ENCODE data around the gene RNU7-1.

Gene RNU7-1

DNA sequence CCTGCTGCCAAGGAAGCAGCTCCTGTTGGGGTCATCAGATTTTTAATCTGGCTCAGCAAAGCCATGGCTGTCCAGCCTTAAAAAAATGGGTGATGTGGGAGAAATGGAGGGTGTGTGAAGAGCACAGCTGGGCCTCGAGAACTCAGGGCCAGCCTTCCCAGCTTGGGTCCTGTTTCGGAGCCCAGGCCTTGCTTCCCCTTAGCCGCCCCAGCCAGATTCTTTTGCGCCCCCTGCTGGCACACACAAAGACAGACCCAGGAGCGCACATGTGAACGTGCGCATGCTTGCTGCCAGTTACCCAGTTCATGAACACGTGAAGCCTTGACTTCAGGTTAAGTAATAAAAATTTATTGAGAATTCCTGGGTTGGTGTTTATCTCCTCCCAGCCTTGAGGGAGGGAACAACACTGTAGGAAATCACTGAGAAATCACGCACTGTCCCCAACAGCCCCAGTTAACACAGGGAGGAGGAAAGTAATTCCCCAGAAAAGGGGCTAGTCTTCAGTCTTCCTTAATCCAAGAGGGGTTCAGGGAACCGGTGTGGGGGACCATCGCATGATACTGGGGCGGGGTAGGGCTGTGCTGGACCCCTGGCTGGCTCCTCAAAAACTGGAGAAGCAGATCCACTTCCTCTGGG is 21.5 kb downstream of the RNU7-1 start:
- peak; percentile 87 for DNase-seq (ENCODE audit: low spot score)

DNA sequence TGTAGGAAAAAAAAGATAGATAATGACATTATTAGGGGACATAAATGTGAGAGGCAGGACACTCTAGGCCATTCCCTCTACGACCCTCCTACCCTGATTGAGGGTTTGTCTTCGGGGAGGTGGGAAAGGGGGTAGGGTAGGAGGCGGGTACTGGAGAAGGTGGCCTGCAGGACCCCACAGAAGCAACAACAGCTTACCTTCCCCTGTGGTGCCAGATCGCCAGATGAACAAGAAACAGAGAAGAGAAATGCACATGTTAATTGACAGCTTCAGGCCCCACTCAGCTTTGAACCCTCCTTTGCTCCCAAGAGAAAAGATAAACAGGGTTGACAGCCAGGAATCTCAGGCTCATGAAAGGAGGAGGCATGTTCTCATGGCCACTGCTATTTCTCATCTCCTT is 22.1 kb downstream of the RNU7-1 start:
- no peak for DNase-seq (ENCODE audit: low spot score)

DNA sequence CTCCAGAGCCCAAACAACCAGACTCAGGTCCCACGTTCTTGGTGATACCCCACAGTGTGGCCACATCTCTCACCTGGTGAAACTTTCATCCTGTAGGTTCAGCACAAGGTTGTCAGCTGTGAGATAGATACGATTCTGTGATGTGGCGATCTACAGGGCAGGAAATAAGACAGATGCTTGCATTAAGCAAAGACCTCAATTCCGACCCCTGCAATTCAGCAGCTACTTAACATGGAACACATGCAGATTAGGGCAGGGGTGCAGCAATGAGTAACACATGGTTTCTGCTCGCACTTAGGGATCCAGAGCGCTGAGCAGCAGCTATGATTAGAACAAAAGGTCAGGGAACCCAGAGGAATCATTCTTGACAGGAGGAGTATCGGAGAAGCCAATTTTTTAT is 22.7 kb downstream of the RNU7-1 start:
- DNase-seq (ENCODE audit: low spot score) = no peak

DNA sequence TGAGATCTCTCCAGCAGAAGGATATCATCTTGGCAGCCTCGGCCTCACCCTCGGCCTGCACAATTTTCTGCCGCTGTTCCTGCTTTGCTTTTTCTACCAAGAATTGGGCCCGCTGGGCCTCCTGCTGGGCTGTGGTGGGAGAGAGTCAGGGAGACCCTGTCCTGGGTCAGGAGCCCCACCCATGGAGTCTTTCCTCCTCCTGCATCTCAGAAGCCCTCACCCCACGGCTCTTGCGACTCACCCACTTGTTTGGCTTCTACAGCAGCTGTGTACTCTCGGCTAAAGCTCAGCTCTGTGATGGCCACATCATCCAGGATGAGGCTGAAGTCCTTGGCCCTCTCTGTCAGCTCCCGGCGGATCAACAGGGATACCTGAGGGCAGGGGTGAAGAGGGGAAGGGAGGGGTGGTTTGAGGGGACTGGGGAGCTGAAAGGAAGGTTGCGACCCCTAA is 24.1 kb downstream of the RNU7-1 start:
- DNase-seq (ENCODE audit: low spot score) = no peak

DNA sequence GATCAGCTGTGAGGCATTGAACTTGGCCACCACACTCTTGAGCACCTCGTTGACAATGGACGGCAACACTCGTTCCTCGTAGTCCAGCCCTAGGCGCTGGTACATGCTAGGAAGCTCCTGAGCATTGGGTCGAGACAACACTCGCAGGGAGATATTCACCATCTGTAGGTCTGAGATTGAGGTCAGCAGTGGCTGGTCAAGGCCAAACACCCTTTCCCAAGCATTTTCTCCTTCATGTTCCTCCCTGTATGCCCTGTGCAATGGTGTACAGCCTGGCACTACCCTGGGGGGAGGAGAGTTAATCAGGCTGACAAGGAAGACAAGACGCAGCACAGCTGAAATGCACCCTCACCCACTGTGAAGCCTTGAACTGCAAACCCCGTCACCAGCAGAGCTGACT is 24.8 kb downstream of the RNU7-1 start:
- DNase-seq (ENCODE audit: low spot score) = no peak

DNA sequence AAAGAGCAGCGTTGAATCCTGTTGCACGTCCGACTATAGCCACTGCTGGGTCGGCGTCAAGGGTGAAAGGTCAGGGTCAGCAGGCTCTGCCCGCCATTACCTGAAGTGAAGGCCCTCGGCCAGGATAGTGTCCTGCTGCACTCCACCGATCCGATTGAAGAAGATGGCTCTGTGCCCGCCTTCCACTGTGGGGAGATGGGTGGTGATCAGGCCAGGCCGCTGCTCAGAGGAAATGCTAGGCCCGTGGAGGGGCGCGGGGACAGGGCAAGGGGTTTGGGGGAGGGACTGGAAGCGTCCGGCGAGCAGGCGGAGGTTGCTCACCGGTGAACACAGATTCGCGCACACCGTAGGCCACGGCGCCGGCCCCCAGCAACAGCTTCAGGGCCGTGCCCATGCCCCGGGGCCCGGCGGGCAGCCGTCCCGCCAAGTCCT is 26.5 kb downstream of the RNU7-1 start:
- DNase-seq (ENCODE audit: low spot score) = no peak

DNA sequence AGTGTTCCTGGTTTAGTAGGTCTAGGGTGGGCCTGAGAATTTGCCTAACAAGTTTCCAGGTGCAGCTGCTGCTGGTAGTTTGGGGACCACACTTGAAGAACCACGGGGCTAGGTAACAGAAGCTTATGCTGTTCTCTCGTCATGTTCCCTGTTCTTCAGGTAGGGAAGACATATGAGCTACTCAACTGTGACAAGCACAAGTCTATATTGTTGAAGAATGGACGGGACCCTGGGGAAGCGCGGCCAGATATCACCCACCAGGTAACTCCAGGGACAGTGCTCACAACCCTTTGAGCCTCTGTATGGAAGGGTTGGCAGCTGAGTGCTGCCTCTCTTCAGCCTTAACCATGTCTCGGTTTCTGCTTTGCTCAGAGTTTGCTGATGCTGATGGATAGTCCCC is 30.6 kb downstream of the RNU7-1 start:
- DNase-seq (ENCODE audit: low spot score) = no peak

DNA sequence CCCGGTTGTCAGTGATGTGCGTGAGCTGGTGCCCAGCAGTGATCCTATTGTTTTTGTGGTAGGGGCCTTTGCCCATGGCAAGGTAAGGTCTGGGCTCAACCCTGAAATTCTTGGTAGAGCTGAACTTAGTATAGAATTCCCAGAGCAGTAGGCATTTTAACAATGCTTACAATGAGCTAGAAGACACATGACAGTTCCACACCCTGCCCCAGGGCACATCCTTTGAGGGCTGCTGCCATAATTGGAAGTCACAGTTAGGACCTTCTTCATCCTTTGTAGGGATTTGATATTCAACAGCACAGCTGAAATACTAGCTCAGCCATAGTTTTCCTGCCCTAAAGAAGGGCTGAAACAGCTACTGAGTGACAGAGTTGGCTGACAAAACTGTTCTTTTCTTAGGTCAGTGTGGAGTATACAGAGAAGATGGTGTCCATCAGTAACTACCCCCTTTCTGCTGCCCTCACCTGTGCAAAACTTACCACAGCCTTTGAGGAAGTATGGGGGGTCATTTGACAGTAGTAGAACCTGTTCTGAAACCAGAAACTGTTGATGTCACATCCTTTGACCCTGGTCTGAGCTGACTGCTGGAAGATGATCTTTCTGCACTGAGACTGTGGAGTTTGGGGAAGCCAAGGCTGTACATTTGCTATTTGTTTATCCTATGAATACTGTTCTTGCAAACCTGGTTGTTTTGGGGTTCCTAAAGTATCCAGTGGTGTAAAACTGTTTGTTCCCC is 31.8 kb downstream of the RNU7-1 start:
- no peak for DNase-seq (ENCODE audit: low spot score)

DNA sequence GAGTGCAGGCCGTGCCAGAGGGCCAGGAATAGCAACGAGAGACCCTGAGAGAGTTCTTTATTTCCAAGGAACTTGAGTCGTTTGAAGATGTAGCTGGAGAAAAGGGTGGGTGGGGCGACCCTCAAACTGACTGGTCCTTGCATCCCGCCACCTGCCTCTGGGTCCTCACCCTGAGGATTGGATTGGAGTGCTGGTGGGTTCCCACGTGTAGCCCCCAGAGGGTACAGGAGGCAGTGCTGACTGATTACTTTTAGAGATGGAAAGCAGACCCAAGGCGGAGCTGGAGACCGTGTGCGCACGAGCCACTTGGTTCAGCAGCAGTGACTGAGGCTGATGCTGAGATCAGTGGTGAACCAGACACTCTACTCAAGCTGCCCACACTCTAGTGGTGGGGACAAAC is 34.0 kb downstream of the RNU7-1 start:
- DNase-seq (ENCODE audit: low spot score) = no peak

DNA sequence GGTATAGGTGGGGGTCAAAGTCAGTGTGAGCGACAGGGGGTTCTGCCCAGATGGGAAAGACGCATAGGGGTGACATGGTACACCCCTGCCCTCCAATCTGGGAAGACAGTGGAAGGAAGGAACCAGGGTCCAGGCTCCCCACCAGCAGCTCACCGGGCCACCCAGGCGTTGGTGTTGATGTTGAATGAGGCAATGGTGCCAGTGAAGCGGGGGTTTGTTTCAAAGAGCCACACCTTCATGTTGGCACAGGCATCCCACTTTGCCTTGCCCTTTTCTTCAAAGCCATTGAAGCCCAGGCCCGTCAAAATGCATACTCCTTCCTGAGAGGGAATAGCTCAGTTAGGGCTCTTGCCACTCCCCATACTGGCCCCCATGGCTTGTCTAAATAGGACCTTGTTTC is 34.6 kb downstream of the RNU7-1 start:
- no peak for DNase-seq (ENCODE audit: low spot score)

DNA sequence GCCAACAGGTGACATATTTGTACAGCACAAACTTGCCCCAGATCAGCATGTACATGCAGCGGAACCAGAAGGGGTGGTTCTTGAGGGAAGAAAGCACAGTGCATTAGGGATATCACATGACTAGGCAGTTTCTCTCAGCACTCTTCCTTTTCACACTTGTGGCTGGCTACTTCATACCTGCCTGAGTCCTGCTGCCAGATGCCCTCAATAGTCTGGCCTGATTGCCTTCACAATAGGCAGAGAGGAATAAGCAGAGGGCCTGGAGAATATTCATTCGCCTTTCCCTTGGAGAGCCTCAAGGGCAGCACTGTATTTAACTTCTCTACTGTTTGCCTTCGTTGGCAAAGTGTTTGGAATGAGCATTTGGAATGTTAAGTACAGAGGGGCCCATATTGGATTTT is 35.0 kb downstream of the RNU7-1 start:
- DNase-seq (ENCODE audit: low spot score) = no peak

DNA sequence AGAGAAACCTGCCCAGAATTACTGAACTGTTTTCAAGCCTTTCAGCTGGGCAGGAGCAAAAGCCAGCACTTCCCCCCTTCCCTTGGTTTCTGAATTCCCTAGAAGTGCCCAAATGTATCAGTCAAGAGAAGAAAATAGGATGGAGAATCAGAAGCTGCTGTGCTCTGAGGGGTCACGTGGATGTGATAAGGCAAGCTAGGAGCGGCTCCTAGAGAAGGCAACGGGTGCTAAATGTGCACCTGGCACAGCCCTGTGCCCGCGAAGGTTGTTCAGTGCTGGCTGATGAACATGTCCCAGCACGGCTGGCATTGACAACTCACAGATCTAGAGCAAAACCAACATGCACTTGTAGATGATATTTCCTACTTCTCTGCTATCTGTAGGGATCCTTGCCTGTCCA is 35.4 kb downstream of the RNU7-1 start:
- DNase-seq (ENCODE audit: low spot score) = no peak

DNA sequence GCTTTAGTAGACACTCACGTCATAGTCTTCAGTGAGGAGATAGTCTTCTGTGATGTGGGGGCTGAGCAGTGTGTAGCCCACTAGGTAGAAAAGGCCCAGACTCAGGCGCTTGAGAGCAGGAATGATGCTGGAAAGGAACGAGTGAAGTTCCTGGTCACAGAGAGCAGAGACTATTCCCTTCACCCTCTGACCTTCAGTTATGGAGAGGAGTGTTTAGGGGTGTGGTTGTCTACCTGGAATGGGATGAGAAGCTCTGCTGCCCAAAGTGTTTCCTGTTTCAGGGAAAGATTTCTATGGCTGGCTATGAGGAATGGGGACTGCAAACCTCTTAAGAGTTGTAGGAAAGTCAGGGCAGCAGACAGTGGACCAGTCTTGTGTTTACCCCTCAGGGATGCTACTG is 35.8 kb downstream of the RNU7-1 start:
- DNase-seq (ENCODE audit: low spot score) = no peak

DNA sequence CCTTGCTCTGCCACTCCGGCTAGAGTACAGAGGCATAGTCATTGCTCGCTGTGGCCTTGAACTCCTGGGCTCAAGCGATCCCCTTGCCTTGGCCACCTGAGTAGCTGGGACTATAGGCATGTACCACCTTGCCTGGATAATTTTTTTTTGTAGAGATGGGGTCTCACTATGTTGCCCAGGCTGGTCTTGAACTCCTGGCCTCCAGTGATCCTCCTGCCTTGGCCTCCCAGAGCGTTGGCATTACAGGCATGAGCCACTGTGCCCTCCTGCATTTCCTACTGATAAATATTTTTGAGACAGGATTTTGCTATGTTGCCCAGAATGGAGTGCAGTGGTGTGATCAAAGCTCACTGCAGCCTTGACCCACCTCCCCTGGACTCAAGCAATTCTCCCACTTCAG is 36.5 kb downstream of the RNU7-1 start:
- DNase-seq (ENCODE audit: low spot score) = no peak

DNA sequence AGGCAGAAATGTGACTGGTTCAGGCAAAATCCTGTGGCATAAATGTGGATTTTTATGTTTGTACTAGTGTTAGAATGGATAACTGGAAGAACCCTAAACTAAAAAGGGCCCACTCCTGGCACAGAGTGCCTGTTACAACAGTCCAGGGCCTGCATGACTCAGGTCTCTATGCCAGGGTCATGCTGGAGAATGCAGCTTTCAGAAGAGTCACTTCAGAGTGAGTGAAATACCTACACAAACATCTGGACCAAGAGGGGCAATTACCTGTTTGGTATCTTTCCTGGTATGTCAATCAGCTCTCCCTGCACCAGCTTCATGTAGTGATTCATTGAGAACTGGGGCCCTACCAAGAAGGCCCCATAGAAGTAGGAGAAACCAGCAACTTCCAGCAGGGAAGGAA is 37.1 kb downstream of the RNU7-1 start:
- DNase-seq (ENCODE audit: low spot score) = no peak

DNA sequence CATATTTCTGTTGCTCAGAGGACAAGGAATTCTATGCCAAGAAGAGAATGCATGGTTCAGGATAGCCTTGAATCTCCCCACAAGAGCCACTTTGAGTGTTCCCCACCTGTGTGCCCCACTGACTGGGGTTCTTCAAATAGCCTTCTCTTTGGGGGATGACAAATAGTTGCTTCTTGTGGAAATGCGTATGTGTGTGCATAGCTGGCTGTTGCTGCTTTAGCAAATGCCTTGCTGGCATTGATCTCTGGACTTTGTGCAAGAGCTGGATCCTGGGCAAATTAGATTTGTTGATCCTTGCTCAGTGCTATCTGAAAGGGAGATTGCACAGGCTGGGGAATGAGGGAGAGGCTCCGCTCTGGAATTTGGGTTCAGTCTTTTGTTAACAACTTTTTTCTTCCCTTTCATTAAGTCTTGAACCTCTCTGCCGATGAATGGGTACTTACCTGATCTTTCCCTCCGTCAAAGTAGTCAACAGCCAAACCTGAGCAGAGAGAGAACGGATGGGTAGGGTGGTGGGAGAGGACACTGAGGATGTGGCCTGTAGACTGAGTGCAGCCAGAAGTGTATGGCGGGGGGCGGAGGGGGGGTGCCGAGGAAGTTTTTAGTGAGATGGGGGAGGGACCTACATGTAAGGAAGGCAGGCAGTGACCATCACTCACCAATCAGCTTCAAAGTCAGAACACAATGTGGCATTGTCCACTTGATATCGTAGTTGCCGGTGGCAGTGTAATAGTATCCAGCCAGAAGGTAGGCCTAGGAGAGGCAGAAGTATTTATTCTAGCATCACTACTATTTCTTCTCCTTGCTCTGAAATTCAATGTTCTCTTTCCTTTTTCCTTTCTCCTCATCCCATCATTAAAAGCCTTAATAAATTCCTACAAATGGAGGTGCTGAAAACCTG is 37.8 kb downstream of the RNU7-1 start:
- DNase-seq (ENCODE audit: low spot score) = no peak

DNA sequence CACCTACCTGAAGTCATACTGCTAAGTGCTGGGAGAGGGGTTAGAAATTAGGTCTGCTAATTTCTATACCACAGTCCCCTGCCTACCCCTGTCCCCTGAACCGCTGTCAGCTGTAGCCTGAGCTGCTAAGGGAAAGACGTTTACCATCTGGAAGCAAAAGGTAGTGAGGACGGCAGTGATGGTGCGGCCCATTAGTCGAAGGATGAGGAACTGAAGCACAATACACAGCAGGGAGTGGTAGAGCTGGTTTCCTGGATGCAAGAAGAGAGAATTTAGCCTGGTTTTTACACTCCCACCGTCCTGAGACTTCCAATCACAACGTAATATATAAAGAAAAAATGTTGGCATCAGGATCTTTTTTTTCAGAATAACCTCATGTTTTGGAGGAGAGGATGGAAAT is 38.9 kb downstream of the RNU7-1 start:
- no peak for DNase-seq (ENCODE audit: low spot score)

DNA sequence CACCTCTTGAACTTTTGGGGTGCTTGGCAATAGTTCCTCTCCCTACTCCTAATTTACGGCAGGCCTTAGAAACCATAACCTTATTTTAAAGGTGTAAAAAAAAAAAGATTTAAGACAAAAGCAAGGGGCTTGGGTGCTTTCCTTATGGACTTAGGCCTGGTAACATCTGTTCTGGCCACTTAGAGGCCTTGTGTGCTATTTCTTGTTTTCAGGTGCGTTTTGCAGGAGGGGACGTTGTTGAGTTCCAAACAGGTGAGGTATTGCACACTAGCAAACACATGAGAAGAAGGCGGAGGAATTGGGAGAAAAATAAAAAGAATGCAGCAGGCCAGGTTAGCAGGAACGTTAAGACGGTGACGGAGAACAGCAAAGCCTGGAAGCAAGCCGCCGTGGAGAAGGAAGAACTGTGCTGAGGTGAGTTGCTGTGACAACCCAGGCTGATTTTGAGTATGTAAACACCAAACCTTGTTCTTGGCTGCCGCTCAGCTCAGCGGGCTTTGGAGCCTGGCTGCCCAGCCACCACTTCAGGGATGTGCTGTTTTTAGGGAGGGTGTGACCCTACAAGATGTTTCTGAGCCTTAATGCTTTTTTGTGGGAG is 44.4 kb downstream of the RNU7-1 start:
- no peak for DNase-seq (ENCODE audit: low spot score)

Data from germinal center (tissue), 1 donor.